Suprapubic skin (tissue), 4 donors: ENCODE measurements around the gene CALB2. TPM values are rescaled to one million over a fixed set of nuclear protein-coding genes. Genes with fewer than 3 reads are reported as not detected.

Source experiments
- DNase-seq, 2 donors: peaks; one replicate each; pipeline ENCODE4 v3.0.0-alpha.2; 2019; ENCODE audit warnings: low spot score in 2 of 2
- H3K27ac ChIP-seq: fragments of 200-600 bp; sonication (generic); one replicate; pipeline ENCODE4 v1.5.1; 2019
- H3K27me3 ChIP-seq: fragments of 200-600 bp; sonication (generic); one replicate; pipeline ENCODE4 v1.5.1; 2019
- H3K36me3 ChIP-seq: fragments of 200-600 bp; sonication (generic); one replicate; pipeline ENCODE4 v1.5.1; 2019
- H3K4me1 ChIP-seq: fragments of 200-600 bp; sonication (generic); one replicate; pipeline ENCODE4 v1.5.1; 2019
- H3K4me3 ChIP-seq: fragments of 200-600 bp; sonication (generic); one replicate; pipeline ENCODE4 v1.5.1; 2019; ENCODE audit warnings: mild to moderate bottlenecking
- H3K9me3 ChIP-seq: fragments of 200-600 bp; sonication (generic); one replicate; pipeline ENCODE4 v1.5.1; 2019
- EP300 ChIP-seq: sonication (generic); formaldehyde crosslinking; IDR thresholded peaks from one replicate; pipeline ENCODE4 v1.6.1; 2017; ENCODE audit warnings: antibody characterized with exemption
- POLR2A ChIP-seq, 2 donors: fragments of 450-650 bp; IDR thresholded peaks; one replicate each; pipeline ENCODE4 v1.6.1; 2017; ENCODE audit warnings: antibody characterized with exemption in 2 of 2, mild to moderate bottlenecking in 2 of 2, moderate library complexity in 2 of 2
- POLR2AphosphoS5 ChIP-seq, 3 donors: sonication (generic); formaldehyde crosslinking; IDR thresholded peaks; one replicate each; pipeline ENCODE4 v1.6.1; 2017; ENCODE audit warnings: antibody characterized with exemption in 3 of 3
- WGBS: methylation state at CpG from one replicate; pipeline ENCODE4 v1.1.5; 2018; 5-methylcytosine and 5-hydroxymethylcytosine counted together
- total RNA-seq, 4 donors: library from RNA; depleted of rRNA; stranded (reverse); fragments of >200 nt; gene quantifications; one replicate each; pipeline ENCODE4 v1.1.0, GENCODE V29; 2016
- TF ChIP-seq, protein P1 (sequence below), 2 donors: fragments of 200-600 bp in 1 of 2; fragments of 450-650 bp in 1 of 2; sonication (generic) in 1 of 2; IDR thresholded peaks; one replicate each; pipeline ENCODE4 v1.5.1; 2016 to 2019; ENCODE audit warnings: antibody characterized with exemption in 2 of 2, mild to moderate bottlenecking in 1 of 2, moderate library complexity in 1 of 2

Gene CALB2
- total RNA-seq, 4 donors from 2014 or later: 4.3 to 7.7 (median 5.6) TPM

DNA sequence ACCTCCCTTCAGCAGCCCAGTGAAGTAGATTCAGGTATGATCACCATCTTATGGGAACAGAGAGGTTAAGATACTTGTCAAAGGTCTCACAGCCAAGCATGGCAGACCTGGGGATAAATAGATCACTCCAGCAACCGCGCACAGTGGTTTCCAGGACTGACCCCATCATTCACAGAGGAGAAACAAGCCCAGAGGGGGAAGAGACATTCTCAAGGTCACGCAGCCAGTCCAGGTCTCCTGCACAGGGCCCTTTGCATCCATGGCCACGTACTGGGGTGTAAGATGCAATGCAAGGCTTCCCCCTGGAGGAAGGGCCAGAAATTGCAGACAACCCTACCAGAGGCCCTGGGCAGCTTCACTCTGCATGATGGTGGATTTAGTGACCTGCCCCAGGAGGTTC lies 63.4 kb downstream of the CALB2 start:
- DNase-seq: no peak
- Histone ChIP-seq H3K9me3 (no peaks in the 10 kb centered on the region), H3K27me3 (peaks cover 47% of the 10 kb centered on the region), H3K27ac (no peak overlapping the region), H3K36me3 (no peaks in the 10 kb centered on the region), H3K4me1 (no peaks in the 10 kb centered on the region), H3K4me3 (no peak overlapping the region)
- WGBS: 59% methylated on average over 4 of the region's 4 CpGs
- TF ChIP-seq, protein P1, sequence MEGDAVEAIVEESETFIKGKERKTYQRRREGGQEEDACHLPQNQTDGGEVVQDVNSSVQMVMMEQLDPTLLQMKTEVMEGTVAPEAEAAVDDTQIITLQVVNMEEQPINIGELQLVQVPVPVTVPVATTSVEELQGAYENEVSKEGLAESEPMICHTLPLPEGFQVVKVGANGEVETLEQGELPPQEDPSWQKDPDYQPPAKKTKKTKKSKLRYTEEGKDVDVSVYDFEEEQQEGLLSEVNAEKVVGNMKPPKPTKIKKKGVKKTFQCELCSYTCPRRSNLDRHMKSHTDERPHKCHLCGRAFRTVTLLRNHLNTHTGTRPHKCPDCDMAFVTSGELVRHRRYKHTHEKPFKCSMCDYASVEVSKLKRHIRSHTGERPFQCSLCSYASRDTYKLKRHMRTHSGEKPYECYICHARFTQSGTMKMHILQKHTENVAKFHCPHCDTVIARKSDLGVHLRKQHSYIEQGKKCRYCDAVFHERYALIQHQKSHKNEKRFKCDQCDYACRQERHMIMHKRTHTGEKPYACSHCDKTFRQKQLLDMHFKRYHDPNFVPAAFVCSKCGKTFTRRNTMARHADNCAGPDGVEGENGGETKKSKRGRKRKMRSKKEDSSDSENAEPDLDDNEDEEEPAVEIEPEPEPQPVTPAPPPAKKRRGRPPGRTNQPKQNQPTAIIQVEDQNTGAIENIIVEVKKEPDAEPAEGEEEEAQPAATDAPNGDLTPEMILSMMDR (IDR thresholded peaks at IDR 0.05): peak in 1 of 2 donors; percentile 14
- no peak for TF ChIP-seq POLR2AphosphoS5 (IDR thresholded peaks at IDR 0.05)
- no peak for TF ChIP-seq POLR2A (IDR thresholded peaks at IDR 0.05)
- no peak for TF ChIP-seq EP300

DNA sequence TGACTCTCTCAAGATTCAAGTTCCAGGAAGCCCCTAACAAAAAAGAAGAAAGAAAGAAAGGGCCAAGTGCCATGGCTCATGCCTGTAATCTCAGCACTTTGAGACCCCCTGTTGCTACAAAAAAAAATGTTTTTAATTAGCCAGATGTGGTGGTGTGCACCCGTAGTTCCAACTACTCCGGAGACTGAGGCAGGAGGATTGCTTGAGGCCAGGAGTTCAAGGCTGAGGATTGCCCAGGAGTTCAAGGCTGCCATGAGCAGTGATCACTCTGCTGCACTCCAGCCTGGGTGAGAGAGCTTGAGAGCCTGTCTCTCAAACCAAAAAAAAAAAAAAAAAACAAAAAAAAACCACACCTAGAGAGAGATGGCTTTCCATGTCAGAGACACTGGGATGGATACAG lies 64.5 kb downstream of the CALB2 start:
- Histone ChIP-seq H3K36me3 (no peaks in the 10 kb centered on the region), H3K9me3 (no peaks in the 10 kb centered on the region), H3K4me1 (no peaks in the 10 kb centered on the region), H3K27me3 (peaks cover 41% of the 10 kb centered on the region), H3K4me3 (no peak overlapping the region), H3K27ac (no peak overlapping the region)
- DNase-seq: no peak
- WGBS: 79% methylated on average over 2 of the region's 2 CpGs
- TF ChIP-seq POLR2A (IDR thresholded peaks at IDR 0.05): no peak
- TF ChIP-seq, protein P1 (IDR thresholded peaks at IDR 0.05): no peak
- TF ChIP-seq EP300: no peak
- no peak for TF ChIP-seq POLR2AphosphoS5 (IDR thresholded peaks at IDR 0.05)

DNA sequence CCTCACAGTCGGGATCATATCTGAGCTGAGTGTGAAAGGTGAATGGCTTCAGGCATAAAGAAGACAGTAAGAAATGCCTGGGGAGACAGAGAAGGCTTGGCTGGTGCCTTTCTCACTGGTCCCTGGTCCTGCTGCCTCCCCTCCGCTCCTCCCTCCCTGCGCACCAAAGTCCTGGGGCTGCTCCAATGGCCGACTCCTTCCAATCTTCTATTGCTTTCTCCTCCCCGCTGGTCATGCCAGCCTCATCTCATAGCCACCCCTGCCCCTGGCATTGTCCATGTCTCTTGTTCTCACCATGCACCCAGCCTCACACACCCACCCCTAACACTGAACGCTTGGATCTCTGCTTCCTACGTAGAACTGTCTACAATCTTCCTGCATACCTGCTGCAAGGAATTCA lies 65.3 kb downstream of the CALB2 start:
- H3K27me3 ChIP-seq: peaks cover 40% of the 10 kb centered on the region

DNA sequence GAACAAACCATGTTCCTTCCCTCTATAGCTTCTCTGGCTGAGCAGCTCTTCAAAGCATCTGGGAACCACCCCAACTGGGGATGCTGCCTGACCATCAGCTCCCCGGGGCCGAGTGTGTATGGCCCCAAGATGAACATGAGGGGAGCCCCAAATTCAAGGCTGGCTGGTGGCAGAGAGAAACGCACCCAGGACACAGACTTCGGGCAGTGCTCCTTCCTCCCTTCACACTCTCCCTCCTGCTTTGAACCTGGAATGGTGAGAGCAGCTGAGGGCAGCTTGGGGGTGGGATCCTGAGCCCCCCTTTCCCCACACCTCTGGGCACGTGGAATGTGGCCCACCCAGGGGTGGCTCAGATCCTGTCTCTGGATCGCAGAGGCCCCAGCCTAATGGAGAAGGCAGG lies 66.1 kb downstream of the CALB2 start:
- 66% methylated on average over 6 of the region's 6 CpGs for WGBS
- DNase-seq: peak in 1 of 2 donors; percentile 63
- Histone ChIP-seq H3K27ac (no peak overlapping the region), H3K4me1 (no peaks in the 10 kb centered on the region), H3K27me3 (peaks cover 40% of the 10 kb centered on the region), H3K4me3 (no peak overlapping the region), H3K36me3 (no peaks in the 10 kb centered on the region), H3K9me3 (no peaks in the 10 kb centered on the region)
- TF ChIP-seq POLR2A (IDR thresholded peaks at IDR 0.05): no peak
- TF ChIP-seq EP300: no peak
- TF ChIP-seq, protein P1 (IDR thresholded peaks at IDR 0.05): no peak
- TF ChIP-seq POLR2AphosphoS5 (IDR thresholded peaks at IDR 0.05): no peak

More for the DNA sequence above, 65.3 kb downstream of the CALB2 start:
- no peaks in the 10 kb centered on the region for H3K9me3 ChIP-seq
- no peak for DNase-seq
- WGBS: 74% methylated on average over 7 of the region's 7 CpGs
- H3K36me3 ChIP-seq: no peaks in the 10 kb centered on the region
- TF ChIP-seq, protein P1 (IDR thresholded peaks at IDR 0.05): no peak
- TF ChIP-seq POLR2AphosphoS5 (IDR thresholded peaks at IDR 0.05): no peak
- TF ChIP-seq EP300: no peak
- no peak for TF ChIP-seq POLR2A (IDR thresholded peaks at IDR 0.05)
- H3K4me1 ChIP-seq: no peaks in the 10 kb centered on the region
- no peak overlapping the region for H3K4me3 ChIP-seq
- H3K27ac ChIP-seq: no peak overlapping the region

DNA sequence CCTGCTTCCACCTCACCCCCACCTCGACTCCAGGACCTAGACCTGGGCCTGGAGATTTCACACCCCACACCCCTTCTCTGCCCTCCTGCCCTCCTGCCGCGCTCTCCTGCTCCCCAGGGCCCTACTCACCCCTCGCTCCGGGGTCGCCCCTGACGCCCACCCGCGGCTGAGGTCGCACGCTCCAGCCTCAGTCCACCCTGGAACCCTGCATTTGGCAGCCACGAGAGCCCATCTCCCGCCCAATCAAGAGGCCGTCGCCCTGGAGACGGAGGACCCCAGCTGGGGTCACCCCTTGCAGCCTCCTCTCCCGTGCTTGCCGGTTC lies 67.2 kb downstream of the CALB2 start:
- no peaks in the 10 kb centered on the region for H3K4me1 ChIP-seq
- no peaks in the 10 kb centered on the region for H3K9me3 ChIP-seq
- 8% methylated on average over 17 of the region's 18 CpGs for WGBS
- peak in 1 of 2 donors; percentile 65 for DNase-seq
- H3K4me3 ChIP-seq: peak overlapping the region; percentile 7
- no peaks in the 10 kb centered on the region for H3K36me3 ChIP-seq
- TF ChIP-seq POLR2AphosphoS5 (IDR thresholded peaks at IDR 0.05): no peak
- H3K27me3 ChIP-seq: peaks cover 40% of the 10 kb centered on the region
- H3K27ac ChIP-seq: no peak overlapping the region
